HG03280 (cell line): ENCODE results near the gene MYBBP1A.

Experiments
- ATAC-seq: cut with Tn5 transposase; IDR thresholded peaks from one replicate; pipeline ENCODE4 v1.9.1; 2021; ENCODE audit warnings: mild to moderate bottlenecking, moderate library complexity; ENCODE audit not compliant: unreplicated experiment

The MYBBP1A gene

DNA sequence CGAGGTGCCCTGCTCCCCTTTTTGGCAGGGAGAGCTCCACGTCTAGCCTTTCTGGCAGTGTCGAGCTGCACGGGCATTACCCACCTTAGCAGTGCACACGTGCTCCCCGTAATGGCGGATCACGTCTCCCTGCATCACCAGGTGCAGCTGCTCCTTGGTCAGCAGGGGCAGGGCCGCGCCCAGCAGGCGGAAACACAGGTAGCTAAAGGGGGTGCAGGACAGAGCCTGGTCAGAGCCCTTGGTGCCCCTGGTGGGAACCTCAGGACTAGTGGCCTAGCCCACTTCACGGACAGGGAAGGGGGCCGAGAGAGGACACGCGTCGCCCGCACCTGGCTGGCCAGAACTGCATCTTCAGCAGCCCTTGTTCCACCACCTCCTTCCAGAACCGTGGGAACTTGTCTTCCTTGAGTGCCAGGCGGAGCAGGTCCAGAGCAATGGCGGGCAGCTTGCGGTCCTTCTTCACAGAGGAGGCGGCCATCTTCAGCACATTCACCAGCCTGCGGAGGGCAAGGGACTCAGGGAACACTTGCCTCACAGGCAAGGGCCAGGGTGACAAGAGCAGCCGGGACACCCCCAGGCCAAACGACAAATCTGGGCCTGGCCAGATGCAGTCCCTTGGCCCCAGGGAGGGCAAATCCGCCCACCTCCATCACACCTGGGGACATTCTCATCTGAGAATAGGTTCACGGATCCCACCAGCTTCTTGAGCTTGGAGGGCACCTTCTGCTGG, 3.2 kb downstream of the MYBBP1A start:
- ATAC-seq, result no peak

DNA sequence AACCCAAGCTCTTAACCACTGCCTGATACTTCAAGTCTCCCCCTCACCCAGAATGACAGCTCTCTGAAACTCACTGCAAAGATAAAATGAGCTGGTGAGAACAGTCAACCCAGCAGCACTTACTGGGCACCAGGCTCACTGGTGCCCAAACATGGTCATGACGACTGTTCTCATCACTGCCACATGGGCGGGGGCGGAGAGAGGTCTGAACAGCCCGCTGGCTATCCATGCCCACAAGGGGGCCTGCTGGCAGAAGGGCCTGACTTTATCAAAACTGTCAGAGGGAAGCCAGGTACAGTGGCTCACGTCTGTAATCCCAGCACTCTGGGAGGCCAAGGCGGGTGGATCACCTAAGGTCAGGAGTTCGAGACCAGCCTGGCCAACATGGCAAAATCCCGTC, 4.0 kb downstream of the MYBBP1A start:
- ATAC-seq, result no peak

DNA sequence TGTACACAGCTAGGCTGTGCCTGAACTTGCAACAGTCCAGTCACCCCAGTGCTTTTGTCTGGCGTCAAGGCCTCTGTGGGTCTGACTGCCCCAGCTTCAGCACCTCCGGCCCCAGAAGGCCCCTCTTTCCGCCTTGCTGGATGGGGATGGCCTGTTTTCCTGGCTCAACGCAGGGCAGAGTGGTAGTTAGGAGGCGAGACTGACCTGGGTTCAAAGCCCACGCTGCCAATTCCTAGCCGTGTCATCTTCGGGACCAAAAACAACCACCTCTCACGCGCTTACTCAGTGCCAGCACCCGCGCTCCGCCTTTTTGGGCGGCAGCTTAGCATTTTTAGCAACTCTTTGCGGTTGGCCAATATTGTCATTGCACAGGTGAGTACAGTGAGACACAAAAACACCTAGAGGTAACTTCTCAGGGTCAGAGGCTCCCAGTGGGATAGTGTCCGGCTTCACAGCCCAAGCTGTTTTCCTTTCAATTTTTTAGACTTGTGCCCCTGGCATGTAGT, 4.6 kb downstream of the MYBBP1A start:
- no peak for ATAC-seq

DNA sequence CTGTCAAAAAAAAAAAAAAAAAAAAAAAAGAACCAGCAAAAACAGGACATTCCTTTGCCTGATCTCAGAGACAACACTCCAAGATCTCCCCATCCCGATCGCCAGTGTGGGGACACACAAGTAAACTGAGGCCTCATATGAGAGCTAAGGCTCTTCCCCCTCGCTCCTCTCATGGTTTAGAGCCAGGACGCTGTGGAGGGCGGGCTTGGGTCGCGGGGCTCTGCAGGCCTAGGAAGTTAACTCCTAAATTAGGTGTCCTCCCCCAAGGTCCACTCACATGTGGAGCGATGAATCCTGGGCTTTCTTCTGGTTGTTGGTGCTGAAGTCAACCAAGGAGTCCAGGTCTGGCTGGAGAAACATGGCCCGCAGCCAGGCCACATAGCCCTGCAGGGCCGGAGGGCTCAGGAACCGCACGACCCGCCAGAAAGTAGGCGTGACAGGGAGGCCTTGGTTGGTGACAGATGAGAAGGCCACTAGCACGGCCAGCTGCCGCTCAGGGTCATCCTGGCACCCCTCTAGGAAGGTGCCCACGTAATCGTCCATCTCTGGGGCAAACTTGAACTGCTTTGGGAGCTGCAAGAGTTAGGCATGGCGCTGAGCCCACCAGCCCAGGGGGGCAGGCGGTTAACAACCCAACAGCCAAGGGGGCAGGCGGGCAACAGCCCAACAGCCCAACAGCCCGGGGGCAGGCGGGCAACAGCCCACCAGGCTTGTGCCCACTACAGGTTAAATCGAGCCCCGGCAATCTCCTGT, 5.2 kb downstream of the MYBBP1A start:
- ATAC-seq, result no peak

DNA sequence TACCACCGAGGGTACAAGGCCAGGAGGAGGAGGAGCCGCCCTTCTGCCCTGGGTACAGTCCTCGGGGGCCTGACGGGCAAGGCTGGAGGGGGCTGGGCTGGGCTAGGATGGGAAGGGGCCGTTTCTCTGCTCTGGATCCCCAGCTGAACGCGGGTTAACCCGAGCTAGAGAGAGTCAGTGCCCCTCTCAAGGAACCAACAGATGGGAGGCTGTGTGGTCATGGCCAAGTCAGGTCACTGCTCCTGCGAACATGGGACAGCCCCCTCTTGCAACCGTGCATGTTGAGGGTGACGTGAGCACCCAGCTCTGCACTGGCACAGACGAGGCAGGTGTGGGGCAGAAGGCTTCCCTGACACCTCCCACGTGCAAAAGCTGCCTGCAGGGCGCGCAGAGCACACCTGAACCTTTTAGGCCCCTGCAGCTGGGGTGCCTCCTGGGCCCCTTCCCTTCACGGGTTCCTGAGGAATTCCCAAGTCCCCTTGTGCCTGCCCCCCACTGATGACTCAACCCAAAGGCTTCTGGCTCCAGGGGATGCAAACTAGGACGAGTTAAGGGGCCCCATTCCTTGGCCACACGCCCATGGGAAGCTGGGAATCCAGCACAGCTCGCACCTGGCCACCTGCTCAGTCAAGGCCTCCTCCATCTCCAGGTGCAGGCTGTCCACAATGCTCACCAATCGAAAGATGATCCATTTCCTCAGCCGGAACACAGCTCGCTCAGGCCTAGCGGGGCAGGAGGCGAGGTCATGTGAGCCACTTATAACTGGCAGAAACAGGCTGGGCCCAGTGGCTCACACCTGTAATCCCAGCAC, 6.3 kb downstream of the MYBBP1A start:
- ATAC-seq, result no peak

DNA sequence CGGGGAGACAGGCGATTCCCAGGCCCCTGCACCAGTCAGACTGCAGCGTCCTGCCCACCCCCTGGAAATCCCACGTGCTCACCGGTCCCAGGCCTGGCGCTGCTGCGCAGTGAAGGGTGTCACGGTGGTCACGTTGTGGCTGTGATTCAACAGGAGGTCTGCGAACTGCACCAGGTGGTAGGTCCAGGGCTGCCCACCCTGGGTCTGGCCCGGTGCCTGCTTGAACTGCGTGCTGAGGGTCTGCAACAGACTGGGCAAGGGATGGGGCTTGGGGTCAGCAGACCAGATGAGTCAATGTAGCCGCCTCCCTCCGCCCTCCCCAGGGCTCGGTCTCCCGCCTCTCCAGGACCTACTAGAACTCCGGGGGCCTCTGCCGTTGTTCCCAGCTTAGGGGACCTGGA, 7.1 kb downstream of the MYBBP1A start:
- ATAC-seq, result no peak

DNA sequence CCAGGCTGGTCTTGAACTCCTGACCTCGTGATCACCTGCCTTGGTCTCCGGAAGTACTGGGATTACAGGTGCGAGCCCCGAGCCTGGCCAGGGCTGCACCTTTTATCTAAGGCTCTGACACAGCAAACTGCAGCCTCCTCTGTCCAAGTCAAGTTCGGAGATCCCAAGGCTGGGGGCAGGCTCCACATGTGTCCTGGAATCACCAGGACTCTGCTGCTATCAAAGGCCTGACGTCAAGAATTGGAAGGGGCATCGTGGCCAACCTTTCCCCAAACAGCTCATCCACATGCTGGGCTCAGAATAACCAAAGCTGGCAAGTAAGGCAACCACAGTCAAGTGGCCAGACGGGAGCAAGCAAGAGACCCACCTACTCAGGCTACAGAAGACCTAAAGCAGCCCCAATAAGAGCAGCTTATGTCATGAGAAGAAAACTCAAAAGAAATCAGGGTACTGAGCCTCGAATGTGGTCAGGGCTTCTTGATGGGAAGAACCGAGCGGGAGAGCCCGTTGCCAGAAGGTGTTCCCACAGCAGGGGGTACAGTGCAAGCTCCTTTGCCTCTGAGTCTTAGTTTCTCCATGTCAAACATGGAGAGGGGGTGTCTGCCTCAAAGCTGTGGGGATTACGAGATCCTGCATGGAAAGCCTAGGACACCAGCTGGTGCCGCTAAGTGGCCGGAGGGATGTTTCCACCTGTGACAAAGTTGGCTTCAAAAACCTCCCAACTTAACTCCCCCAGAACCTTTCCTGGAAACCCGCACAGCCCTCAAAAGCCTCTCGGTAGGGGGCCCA, 7.9 kb downstream of the MYBBP1A start:
- no peak for ATAC-seq

DNA sequence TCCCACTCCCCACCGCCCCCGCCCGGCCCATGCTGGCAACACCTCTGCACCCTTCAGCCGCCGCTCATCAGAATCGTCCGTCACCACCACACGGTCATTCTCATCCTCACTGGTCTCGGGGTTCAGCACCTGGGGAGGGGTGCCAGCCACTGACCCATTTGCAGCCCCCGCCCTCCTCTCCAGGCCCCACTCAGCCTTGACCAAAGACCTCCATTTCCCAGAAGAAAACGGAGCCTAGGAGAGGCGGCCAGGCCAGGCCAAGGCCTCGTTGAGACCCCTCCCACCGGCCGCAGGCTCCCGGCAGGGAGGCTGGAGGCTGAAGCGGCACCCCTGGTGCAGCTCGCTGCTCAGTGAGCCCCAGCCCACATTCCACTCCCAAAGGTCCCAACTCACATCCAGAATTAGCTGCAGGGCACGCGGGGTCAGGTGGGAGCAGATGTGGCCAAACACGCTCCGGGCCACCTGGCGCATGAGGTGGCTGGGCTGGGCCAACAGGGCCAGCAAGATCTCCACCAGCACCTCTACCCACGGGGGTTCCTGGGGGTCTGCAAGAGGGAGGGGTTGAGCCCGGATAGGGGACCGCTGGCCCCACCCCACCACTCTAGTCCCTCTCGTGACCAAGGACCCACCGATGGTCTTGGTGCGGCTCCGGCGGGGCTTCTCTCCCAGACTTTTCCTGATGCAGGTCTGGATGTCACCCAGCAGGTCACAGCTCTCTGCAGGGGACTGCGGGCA, 9.8 kb downstream of the MYBBP1A start:
- ATAC-seq, result no peak

DNA sequence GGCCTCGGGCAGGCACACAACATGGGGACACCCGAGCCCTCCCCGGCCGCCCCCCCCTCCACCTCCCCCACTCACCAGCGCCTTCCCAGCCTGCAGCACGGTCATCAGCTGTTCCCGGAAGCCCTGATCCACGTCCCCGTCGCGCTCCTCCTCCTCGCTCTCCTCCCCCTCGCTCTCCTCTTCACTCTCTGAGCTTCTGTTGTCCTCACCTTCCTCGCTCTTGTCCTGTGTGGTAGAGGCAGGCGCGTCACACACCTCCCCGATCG, 10.3 kb downstream of the MYBBP1A start:
- no peak for ATAC-seq

DNA sequence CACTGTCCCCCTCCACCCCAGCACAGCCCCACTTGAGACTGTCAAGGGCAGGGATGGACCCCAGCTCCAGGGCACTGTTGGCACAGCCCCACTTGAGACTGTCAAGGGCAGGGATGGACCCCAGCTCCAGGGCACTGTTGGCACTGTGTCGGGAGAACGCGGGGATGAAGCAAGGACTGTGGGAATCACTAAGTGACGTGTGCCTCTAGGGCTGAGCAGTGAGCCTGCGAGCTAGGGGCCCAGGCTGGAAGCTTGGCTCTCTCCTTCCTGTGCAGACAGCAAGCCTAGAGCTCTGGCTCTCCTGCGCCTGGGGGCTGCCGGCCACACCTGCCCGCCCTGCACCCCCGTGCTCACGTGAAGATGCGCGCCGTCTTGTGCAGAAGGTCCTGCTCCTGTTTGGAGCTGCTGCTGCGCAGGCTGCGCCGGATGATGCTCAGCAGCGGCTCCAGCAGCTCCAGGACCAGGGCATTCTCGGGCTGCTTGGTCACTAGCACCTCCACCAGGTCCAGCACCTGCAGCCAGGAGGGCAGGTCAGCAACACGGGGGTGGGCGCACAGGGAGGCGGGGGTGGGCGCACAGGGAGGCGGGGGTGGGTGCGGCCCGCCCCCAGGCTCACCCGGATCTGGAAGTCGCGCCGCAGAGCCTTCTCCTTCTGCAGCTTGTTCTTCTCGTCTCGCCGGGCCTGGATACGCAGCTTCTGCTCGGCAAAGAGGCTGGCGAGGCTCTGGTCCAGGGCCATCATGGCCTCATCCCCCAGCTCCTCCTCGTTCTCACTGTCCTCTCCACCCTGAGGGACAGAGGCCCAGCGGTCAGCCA, 10.8 kb downstream of the MYBBP1A start:
- ATAC-seq, result no peak

DNA sequence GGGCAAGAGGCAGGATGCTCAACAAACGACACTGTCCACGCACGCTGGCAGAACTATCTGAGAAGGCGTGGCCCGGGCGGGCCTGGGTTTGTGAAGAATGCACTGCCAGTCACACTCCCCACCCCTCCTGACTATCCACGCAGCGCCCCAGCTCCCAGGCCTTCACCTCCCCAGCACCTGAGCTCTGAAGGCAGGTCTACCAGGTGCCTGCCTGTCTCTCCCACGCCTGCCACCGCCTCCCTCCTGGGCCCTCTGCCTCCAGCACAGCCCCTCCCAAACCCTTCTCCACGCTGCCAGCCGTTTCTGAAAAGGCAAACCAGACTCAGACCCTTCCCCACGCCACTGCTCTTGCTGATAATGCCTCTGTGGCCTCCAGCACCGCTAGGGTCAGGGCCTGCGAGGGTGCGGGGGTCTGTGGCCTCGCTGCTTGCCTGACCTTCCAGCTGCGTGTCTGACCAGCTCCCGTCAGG, 11.6 kb downstream of the MYBBP1A start:
- no peak for ATAC-seq

DNA sequence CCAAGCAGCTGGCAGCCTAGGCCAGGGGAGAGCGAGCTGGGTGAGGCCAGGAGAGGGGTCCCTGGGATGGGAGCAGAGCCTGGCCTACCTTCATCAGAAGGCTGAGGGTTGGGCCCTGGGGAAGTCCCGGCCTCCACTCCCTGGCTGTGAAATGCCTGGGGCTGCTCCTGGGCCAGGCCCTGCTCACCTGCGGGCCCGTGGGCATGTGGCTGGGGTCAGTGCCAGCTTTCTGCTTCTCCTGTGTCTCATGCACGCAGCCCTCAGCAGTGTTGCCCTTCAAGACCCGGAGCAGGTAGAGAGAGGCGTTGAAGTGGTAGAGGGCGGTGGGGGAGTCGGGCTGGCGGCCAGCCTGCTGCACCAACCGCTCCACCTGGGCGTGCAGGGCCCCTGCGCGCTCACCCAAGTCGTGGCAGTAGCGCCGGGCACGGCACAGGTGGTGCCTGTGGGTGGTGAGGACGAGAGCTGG, 12.4 kb downstream of the MYBBP1A start:
- ATAC-seq, result no peak

DNA sequence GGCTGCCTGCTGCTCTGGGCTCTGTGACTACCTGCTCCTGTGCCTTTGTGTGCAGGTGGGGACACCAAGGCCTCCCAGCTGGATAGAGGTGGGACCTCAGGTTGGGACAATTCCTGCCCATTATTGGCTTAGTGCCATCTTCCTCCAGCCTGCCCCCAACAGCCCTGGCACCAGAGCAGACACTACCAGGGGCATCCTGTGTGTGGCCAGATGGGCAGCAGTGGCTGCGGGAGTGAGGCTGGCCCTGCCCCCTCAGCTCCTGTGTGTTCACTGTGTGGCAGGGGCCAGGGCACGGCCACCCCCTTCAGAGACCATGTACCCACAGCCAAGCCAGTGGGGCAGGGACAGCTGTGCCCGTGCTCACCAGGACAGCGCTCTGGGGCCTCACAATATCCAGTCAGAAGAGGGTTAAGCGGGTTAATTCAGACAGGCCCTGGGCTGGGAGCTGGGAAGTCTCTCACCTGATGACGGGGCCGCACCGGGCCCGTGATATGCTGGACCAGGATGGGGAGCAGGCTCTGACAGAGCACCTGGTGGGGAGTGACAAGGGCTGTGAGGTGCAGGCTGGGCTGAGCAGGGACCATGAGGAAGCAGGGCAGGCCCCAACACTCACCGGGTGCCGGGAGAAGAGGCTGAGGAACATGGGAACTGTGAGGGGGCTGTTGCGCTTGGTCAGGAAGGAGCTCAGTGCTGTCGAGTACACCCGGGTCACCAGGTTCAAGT, 13.0 kb downstream of the MYBBP1A start:
- no peak for ATAC-seq

DNA sequence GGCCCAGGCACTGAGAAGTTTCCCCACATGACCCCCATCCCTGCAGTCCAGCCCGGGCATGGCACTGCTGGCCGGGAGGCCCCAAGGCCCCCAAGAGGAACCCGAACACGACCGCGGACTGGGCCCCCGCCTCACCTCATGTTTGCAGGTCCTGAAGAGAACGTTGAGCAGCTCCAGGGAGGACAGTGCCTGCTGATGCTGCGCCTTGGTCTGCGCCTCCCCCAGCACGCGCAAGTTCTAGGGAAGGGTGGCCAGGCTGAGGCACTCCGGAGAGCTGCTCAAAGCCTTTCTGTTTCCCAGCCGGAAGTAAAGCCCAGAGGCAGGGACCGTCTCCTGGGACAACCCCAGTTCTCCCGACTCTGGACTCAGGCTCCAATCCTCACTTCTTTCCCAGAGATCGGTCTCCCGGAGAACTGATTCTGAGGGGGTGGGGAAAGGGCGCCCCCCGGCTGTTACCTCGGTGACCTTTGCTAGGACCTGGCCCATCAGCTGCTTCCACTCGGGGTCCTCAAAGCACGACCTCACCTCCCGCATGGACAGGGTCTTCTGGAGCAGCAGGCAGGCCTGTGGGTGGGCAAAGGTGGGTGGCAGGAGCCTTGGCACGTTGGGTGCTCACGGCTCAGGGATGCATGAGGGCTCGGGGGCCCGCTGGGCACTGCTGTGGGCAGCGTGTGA, 13.7 kb downstream of the MYBBP1A start:
- ATAC-seq, result no peak

DNA sequence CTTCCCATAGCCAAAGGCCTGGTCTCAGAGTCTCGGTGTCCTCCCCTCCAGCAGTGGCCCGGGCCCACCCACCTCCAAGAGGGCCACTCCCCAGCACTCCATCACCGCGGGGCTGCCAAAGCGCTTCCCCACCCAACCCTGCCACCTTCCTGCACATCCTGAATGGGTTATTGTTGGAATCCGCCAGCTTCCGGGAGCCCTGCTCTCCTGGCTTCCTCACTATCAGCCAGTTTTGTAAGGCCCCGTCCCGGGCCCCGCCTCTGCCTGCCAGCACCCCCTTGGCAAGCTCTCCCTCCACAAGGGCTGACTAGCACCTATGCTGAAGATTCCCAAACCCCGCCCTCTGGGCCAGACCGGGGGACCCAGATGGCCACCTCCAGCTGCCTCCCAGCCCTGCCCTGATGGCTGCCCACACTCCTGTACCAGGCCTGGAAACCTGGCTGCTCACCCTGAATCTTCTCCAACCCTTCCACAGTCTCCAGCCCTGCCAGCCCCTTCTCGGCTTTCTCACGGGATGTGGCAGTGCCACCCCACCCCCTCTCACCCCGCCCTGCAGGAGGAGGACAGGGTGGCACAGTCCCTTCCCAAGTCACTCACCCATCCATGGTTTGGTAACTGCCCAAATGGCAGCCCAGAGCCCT, 14.4 kb downstream of the MYBBP1A start:
- ATAC-seq, result no peak

DNA sequence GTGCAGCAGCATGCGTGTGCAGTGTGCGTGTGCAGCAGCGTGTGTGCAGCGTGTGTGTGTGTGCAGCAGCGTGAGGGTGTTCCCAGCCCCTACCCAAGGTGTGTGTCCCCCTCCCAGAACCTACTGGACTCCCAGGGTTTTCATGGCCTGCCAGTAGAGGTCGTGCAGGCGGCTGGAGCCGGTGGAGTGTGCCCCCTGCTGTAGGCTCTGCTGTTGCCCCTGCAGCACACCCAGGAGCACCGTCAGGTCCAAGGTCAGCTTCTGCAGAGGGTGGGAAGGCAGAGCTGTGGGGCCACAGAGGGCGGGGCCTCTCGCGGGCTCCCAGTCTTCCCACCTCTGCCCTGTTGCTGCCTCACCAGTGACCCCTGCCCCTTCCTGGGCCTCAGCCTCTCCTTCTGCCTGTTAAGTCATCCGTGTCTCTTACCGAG, 14.9 kb downstream of the MYBBP1A start:
- ATAC-seq, result no peak

DNA sequence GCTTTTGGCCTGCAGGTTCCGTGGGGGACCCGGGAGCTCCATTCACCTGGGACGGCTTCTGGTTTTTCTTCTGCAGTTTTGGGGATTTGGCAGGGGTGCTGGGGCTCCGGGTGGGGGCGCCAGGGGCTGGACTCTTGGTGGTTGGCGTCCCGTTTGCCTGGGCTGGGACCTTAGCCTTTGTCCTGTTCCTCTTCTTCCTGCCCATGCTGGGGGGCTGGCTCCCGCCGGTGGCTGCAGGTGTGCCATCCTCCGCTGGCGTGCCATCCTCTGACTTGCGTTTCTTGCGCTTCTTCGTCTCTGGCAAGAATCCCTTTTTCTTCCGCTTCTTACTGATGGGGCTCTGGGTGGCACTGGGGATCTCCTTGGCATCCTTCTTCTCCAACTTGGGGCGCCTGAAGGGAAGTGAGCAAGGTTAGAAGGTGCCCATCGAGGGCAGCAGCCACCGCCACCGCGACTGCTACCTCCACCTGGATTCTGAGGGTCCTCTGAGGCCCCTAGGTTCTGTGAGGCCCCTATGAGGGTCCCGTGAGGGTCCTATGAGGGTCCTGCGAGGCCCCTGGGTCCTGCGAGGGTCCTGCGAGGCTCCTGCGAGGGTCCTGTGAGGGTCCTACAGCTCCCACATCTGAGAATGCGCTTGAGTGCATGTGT, 15.5 kb downstream of the MYBBP1A start:
- ATAC-seq, result no peak
